Lower leg skin (tissue), 4 donors: ENCODE data around the gene TAC4. TPM values are rescaled to one million over a fixed set of nuclear protein-coding genes. Genes with fewer than 3 reads are reported as not detected.

ENCODE experiments used
- DNase-seq, 2 donors: peaks; one replicate each; pipeline ENCODE4 v3.0.0-alpha.2; 2019; ENCODE audit warnings: low spot score in 2 of 2
- H3K4me3 ChIP-seq: fragments of 200-600 bp; sonication (generic); 2 replicates; pipeline ENCODE4 v1.5.1; 2017; ENCODE audit warnings: mild to moderate bottlenecking, low read depth; ENCODE audit not compliant: poor library complexity, severe bottlenecking
- POLR2A ChIP-seq, 2 donors: fragments of 450-650 bp; IDR thresholded peaks; one replicate each; pipeline ENCODE4 v1.6.1; 2016 to 2017; ENCODE audit warnings: antibody characterized with exemption in 2 of 2, mild to moderate bottlenecking in 1 of 2, moderate library complexity in 1 of 2
- WGBS, 2 donors: methylation state at CpG; one replicate each; pipeline ENCODE4 v1.1.5; 2018; 5-methylcytosine and 5-hydroxymethylcytosine counted together
- intact Hi-C: fragments of 100-400 bp; cut with DNase I; formaldehyde crosslinking; loops from one replicate; pipeline ENCODE4 v1.15.0; 2023; ENCODE audit warnings: low total_unique reads
- total RNA-seq, 4 donors: library from RNA; depleted of rRNA; stranded (reverse); fragments of >200 nt; gene quantifications; one replicate each; pipeline ENCODE4 v1.1.0, GENCODE V29; 2016
- TF ChIP-seq, protein P1 (sequence below), 3 donors: fragments of 450-650 bp; IDR thresholded peaks; one replicate each; pipeline ENCODE4 v1.5.1; 2016; ENCODE audit warnings: antibody characterized with exemption in 3 of 3, mild to moderate bottlenecking in 3 of 3, moderate library complexity in 2 of 3

The TAC4 gene
- total RNA-seq, 4 donors from 2014 or later = not detected

DNA sequence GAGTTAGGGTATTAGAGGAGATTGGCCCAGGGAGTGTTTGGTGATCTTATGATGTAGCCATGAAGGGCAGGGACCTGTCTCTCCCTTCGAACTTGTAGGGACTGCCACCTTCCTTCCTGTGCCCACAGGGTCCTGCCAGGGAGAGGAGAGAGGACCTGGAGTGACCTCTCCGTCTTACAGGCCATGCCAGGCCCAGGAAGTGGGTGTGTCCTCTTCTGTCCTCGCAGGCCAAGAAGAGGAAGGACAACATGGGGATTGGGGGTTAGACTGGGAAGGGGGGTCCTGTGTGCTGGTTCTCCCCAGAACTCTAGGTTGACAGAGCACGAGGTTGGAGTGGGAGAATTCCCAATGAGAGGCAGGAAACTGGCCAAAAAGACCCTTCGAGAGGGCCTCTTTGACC is 43.4 kb upstream of the TAC4 start:
- 74 to 76% methylated on average over 5 of the region's 5 CpGs for WGBS, 2 donors
- intact Hi-C loops = no loop called here
- TF ChIP-seq POLR2A (IDR thresholded peaks at IDR 0.05) = no peak
- TF ChIP-seq, protein P1, sequence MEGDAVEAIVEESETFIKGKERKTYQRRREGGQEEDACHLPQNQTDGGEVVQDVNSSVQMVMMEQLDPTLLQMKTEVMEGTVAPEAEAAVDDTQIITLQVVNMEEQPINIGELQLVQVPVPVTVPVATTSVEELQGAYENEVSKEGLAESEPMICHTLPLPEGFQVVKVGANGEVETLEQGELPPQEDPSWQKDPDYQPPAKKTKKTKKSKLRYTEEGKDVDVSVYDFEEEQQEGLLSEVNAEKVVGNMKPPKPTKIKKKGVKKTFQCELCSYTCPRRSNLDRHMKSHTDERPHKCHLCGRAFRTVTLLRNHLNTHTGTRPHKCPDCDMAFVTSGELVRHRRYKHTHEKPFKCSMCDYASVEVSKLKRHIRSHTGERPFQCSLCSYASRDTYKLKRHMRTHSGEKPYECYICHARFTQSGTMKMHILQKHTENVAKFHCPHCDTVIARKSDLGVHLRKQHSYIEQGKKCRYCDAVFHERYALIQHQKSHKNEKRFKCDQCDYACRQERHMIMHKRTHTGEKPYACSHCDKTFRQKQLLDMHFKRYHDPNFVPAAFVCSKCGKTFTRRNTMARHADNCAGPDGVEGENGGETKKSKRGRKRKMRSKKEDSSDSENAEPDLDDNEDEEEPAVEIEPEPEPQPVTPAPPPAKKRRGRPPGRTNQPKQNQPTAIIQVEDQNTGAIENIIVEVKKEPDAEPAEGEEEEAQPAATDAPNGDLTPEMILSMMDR (IDR thresholded peaks at IDR 0.05) = no peak
- DNase-seq = no peak
- no peak overlapping the region for H3K4me3 ChIP-seq

DNA sequence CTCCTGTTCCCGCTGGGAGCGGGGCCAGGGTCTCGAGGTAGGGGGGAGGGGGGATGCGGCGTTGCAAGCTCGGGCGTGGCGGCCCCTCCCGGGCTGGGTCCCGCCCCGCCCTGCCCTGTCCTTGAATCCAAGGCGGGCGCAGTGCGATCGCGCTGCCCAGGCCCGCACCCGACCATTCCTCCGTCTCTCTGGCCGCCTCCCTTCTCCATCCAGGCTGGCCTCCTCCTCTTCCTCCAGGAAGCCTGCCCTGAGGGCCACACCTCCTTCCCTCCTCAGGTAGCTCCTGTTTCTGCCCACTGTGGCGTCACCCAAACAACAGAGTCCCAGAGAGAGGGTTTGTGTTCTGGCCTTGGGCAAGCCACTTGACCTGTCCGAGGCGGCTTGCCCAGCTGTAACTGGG is 43.0 kb upstream of the TAC4 start:
- TF ChIP-seq, protein P1 (IDR thresholded peaks at IDR 0.05) = no peak
- TF ChIP-seq POLR2A (IDR thresholded peaks at IDR 0.05) = no peak
- 31 to 48% methylated on average over 20 to 23 of the region's 23 CpGs for WGBS, 2 donors
- no peak overlapping the region for H3K4me3 ChIP-seq
- intact Hi-C loops = no loop called here
- no peak for DNase-seq

DNA sequence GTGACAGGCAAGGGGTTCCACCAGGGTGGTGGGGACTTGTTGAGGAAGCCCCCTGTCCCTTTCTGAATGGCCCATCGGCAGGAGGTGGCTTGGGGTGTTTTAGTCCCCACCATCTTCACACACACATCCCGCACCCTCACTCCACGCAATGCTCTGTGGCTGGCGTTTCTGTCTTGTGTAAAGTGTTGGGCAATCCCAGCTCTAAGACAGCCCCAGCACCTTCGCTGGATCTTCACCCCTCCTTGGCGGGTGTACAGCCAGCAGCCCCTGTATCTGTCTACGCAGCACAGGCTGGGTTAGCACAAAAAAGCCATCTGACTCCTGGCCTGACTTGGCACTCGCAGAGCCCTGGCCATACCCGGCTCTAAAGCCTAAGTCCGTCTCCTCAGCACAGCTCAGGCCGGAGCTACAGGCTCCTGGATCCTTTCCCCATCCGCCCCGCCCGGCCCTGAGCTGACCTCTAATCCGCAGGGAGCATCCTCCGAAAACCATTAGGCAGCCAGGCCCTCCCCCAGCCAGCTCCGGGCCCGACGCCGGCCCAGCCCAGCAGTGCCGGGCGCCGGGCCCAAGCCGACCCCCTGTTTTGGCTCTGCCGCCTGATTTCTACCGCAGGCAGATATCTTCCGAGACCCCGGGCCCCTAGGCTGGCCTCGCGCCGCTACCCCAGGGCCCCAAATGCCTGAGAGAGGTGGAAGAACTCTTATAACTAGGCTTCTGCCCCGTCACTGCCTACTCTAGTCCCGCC is 42.4 kb upstream of the TAC4 start:
- intact Hi-C loops = no loop called here
- no peak overlapping the region for H3K4me3 ChIP-seq
- DNase-seq = no peak
- TF ChIP-seq, protein P1 (IDR thresholded peaks at IDR 0.05) = no peak
- no peak for TF ChIP-seq POLR2A (IDR thresholded peaks at IDR 0.05)
- 30 to 31% methylated on average over 24 to 33 of the region's 33 CpGs for WGBS, 2 donors

DNA sequence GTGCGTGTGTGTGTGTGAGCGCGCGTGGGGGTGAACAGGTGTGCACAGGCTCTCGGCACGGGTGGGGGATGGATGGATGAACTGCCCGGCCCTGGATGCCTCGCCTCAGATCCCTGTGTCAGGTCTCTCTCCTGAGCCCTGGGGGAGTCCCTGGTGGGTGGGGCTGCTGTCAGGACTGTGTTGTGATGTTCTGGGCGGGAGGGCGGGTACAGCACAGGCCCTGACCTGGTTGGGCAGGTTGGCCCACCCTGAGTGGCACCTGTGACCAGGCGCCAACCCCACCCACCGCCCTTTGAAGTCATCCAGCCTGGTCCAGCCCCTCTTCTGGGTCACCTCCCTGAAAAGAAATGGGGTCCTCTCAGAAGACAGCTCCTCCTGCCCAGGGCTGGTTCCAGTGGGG is 41.6 kb upstream of the TAC4 start:
- no peak for TF ChIP-seq POLR2A (IDR thresholded peaks at IDR 0.05)
- TF ChIP-seq, protein P1 (IDR thresholded peaks at IDR 0.05) = no peak
- intact Hi-C loops = no loop called here
- WGBS, 2 donors = 47 to 72% methylated on average over 8 to 10 of the region's 12 CpGs
- DNase-seq = peak; percentile 41 to 89
- H3K4me3 ChIP-seq = no peak overlapping the region

DNA sequence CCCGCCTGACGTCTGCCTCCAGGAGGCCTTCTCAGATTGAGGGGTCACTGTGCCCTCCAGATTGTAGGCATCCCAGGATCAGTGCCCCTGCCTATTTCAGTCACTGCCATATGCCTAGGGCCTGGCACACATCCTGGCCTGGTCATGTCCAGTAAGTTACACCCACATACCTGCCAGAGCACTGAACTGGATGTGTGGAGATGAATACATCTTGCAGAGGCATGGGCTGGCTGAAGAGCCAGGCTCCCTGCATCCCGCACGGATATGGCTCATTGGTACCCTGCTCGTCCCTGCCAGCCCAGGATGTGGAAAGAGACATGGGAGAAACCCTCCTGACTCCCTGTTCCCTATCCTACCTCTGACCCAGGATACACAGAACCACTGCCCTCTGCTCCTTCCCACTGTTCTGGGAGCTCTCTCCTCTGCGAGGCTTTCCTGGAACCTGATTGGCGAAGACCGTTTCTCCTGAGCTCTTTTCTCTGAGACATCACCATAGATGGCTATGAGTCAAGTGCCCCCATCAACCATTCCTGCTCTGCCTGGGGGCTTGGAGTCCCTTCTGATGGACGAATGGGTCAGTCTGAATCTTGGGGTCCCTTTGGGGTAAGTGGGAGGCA is 40.0 kb upstream of the TAC4 start:
- 66 to 68% methylated on average over 9 of the region's 9 CpGs for WGBS, 2 donors

More for the DNA sequence above, 40.0 kb upstream of the TAC4 start:
- H3K4me3 ChIP-seq = no peak overlapping the region
- no peak for DNase-seq
- TF ChIP-seq, protein P1 (IDR thresholded peaks at IDR 0.05) = no peak
- no peak for TF ChIP-seq POLR2A (IDR thresholded peaks at IDR 0.05)
- intact Hi-C loops = no loop called here
